ENCODE results near the gene PTH1R.

DNA sequence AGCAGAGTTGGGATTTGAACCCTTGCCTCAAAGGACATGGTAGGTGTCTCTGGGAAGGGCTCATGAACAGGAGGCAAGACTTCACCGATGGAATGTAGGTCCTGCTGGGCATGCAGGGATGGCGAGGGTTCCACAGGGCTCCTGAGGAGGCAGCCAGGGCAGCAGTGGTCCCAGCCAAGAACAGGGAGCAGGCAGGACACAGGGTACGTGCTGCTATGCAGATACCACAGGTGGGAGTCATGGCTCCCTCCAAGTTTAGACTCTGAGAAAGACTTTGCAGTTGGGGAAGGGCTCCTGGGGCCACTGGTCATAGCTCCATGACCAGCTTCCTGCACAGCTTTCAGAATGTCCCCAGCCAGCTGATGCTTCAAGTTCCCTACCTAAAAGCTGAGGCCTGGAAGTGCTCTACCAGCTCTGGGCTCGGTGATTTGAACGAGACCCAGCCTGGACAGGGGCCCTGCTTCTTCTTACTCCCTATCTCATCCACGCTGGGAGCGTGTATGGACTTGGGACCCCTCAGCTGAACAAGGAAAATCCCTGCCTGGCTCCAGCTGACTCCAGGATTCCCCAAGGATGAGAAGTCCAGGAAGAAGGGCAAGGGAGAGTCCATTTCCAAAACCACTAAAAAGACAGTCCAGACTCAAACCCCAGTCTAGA lies 15.0 kb upstream of the PTH1R start:
- TF ChIP-seq POLR2A (IDR thresholded peaks at IDR 0.05) = no peak
- TF ChIP-seq, protein P1, sequence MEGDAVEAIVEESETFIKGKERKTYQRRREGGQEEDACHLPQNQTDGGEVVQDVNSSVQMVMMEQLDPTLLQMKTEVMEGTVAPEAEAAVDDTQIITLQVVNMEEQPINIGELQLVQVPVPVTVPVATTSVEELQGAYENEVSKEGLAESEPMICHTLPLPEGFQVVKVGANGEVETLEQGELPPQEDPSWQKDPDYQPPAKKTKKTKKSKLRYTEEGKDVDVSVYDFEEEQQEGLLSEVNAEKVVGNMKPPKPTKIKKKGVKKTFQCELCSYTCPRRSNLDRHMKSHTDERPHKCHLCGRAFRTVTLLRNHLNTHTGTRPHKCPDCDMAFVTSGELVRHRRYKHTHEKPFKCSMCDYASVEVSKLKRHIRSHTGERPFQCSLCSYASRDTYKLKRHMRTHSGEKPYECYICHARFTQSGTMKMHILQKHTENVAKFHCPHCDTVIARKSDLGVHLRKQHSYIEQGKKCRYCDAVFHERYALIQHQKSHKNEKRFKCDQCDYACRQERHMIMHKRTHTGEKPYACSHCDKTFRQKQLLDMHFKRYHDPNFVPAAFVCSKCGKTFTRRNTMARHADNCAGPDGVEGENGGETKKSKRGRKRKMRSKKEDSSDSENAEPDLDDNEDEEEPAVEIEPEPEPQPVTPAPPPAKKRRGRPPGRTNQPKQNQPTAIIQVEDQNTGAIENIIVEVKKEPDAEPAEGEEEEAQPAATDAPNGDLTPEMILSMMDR (IDR thresholded peaks at IDR 0.05) = no peak

Measured in prostate gland (tissue), 2 donors.